Right renal cortex interstitium (tissue), 3 donors: ENCODE data around the gene ESPNL. TPM values are rescaled to one million over a fixed set of nuclear protein-coding genes. Genes with fewer than 3 reads are reported as not detected.
"Not testable (repeated sequence)": the region's sequence is repeated elsewhere in the genome, so short reads cannot be mapped to it uniquely, and the experiment has no call there.

Source experiments
- DNase-seq, 3 donors: peaks; one replicate each; pipeline ENCODE4 v3.0.0-alpha.2; 2013; ENCODE audit warnings: low read depth in 3 of 3, low spot score in 2 of 3
- polyA plus RNA-seq, 3 donors: library from polyadenylated mRNA; unstranded; fragments of 120-200 nt; gene quantifications; one replicate each; pipeline ENCODE4 v1.2.1, GENCODE V29; 2013; ENCODE audit not compliant: insufficient read length in 3 of 3

Gene ESPNL
- polyA plus RNA-seq, 3 donors, result 0.39 to 1.4 (median 1.3) TPM

GRCh38 chr2:238108423-238109183 lies 8.5 kb downstream of the ESPNL start:
- DNase-seq, result no peak

GRCh38 chr2:238113611-238114010 lies 13.5 kb downstream of the ESPNL start:
- no peak for DNase-seq

GRCh38 chr2:238114331-238114841 lies 14.2 kb downstream of the ESPNL start:
- DNase-seq, result no peak

GRCh38 chr2:238114851-238115660 lies 14.9 kb downstream of the ESPNL start:
- DNase-seq, result no peak

GRCh38 chr2:238115709-238116108 lies 15.6 kb downstream of the ESPNL start:
- not testable (repeated sequence) for DNase-seq

- no peak for DNase-seq
These were observed 16.4 kb downstream of the ESPNL start for GRCh38 chr2:238116298-238117198.

GRCh38 chr2:238117199-238118154 lies 17.3 kb downstream of the ESPNL start:
- DNase-seq, result no peak

- DNase-seq, result no peak
These were observed 19.8 kb downstream of the ESPNL start for GRCh38 chr2:238119756-238120462.

- DNase-seq, result peak in 1 of 3 donors; percentile 57
These were observed 20.5 kb downstream of the ESPNL start for GRCh38 chr2:238120463-238121298.

- no peak for DNase-seq
These were observed 21.6 kb downstream of the ESPNL start for GRCh38 chr2:238121511-238122286.

GRCh38 chr2:238122287-238123217 lies 22.4 kb downstream of the ESPNL start:
- DNase-seq, result no peak

- no peak for DNase-seq
These were observed 23.3 kb downstream of the ESPNL start for GRCh38 chr2:238123218-238123971.

- DNase-seq, result no peak
These were observed 23.9 kb downstream of the ESPNL start for GRCh38 chr2:238123991-238124470.

- no peak for DNase-seq
These were observed 24.5 kb downstream of the ESPNL start for GRCh38 chr2:238124488-238125126.
